ENCODE data around the gene PARL. TPM values are rescaled to one million over a fixed set of nuclear protein-coding genes. Genes with fewer than 3 reads are reported as not detected.
"Not testable (repeated sequence)": the region's sequence is repeated elsewhere in the genome, so short reads cannot be mapped to it uniquely, and the experiment has no call there.

Gene PARL
- total and polyA plus RNA-seq, 2 donors, result 33.5 to 49.5 TPM

GRCh38 chr3:183796372-183796771 is 88.3 kb downstream of the PARL start:
- H3K4me3 ChIP-seq (ENCODE audit: low read depth, low read length), result no peak overlapping the region
- 96% methylated on average over 6 of the region's 6 CpGs for WGBS
- no peak overlapping the region for H3K27ac ChIP-seq (ENCODE audit: low read depth)
- no peak for DNase-seq (ENCODE audit: extremely low spot score)
- H3K4me1 ChIP-seq (ENCODE audit: insufficient read depth), result peaks cover 1% of the 10 kb centered on the region
- H3K36me3 ChIP-seq (ENCODE audit: insufficient read depth), result peaks cover 10% of the 10 kb centered on the region

DNA sequence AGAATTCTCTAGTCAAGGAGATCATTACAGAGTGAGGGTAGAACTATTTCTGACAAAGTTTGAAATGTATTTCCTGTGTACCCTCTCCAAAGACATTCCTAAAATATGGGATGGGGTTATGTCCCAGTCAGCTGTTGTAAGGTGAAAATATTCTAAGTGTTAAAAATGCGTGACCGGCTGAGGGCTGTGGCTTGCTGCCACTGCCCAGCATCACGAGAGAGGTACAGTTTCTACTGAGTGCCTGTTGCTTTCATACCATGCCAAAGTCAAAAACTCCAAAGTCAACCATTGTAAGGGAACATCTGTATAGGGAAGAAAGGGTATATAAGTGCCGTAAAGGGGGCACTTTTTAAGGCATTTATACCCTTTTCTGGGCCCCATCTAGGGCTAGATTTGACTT is 90.2 kb downstream of the PARL start:
- peaks cover 1% of the 10 kb centered on the region for H3K4me1 ChIP-seq (ENCODE audit: insufficient read depth)
- no peak overlapping the region for H3K4me3 ChIP-seq (ENCODE audit: low read depth, low read length)
- H3K27ac ChIP-seq (ENCODE audit: low read depth), result no peak overlapping the region
- no peak for DNase-seq (ENCODE audit: extremely low spot score)
- WGBS, result 91% methylated on average over 4 of the region's 4 CpGs
- H3K36me3 ChIP-seq (ENCODE audit: insufficient read depth), result peaks cover 4% of the 10 kb centered on the region

- Histone ChIP-seq H3K27ac (ENCODE audit: low read depth) (no peak overlapping the region), H3K4me3 (ENCODE audit: low read depth, low read length) (no peak overlapping the region), H3K4me1 (ENCODE audit: insufficient read depth) (peaks cover 1% of the 10 kb centered on the region), H3K36me3 (ENCODE audit: insufficient read depth) (no peaks in the 10 kb centered on the region)
- DNase-seq (ENCODE audit: extremely low spot score), result no peak
- WGBS, result 90% methylated on average over 6 of the region's 6 CpGs
These were observed 91.7 kb downstream of the PARL start for GRCh38 chr3:183792976-183793375.

GRCh38 chr3:183790700-183791099 is 94.0 kb downstream of the PARL start:
- DNase-seq (ENCODE audit: extremely low spot score), result no peak
- Histone ChIP-seq H3K4me3 (ENCODE audit: low read depth, low read length) (no peak overlapping the region), H3K4me1 (ENCODE audit: insufficient read depth) (peaks cover 1% of the 10 kb centered on the region), H3K36me3 (ENCODE audit: insufficient read depth) (peaks cover 8% of the 10 kb centered on the region), H3K27ac (ENCODE audit: low read depth) (no peak overlapping the region)
- 95% methylated on average over 16 of the region's 16 CpGs for WGBS

DNA sequence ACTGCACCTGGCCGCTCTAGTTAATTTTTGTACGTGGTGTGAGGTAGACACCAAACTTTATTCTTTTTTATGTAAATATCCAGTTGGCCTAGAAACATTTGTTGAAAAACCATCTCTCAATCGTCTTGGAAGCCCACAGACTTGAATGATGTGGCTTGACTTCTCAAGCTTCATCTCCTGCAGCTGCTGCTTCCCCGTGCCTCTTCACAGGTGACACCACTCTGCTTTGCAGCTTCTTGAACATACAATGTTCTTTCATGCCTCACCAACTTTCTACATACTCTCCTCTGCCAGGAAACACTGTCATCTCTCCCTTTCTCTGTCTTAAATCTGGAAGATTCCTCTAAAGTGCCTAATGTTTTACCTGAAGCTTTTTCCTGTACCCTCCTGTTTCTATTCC is 94.9 kb downstream of the PARL start:
- Histone ChIP-seq H3K4me1 (ENCODE audit: insufficient read depth) (peaks cover 1% of the 10 kb centered on the region), H3K36me3 (ENCODE audit: insufficient read depth) (peaks cover 8% of the 10 kb centered on the region), H3K27ac (ENCODE audit: low read depth) (no peak overlapping the region), H3K4me3 (ENCODE audit: low read depth, low read length) (no peak overlapping the region)
- DNase-seq (ENCODE audit: extremely low spot score), result no peak
- WGBS, result 93% methylated on average over 4 of the region's 4 CpGs

- H3K36me3 ChIP-seq (ENCODE audit: insufficient read depth), result peaks cover 12% of the 10 kb centered on the region
- not testable (repeated sequence) for H3K27ac ChIP-seq (ENCODE audit: low read depth); H3K4me3 ChIP-seq (ENCODE audit: low read depth, low read length); H3K4me1 ChIP-seq (ENCODE audit: insufficient read depth); DNase-seq (ENCODE audit: extremely low spot score)
- WGBS, result 90% methylated on average over 10 of the region's 10 CpGs
These were observed 100.2 kb downstream of the PARL start for GRCh38 chr3:183784503-183784902.

GRCh38 chr3:183782576-183783276 is 102.0 kb downstream of the PARL start:
- 86% methylated on average over 7 of the region's 7 CpGs for WGBS
- no peak for DNase-seq (ENCODE audit: extremely low spot score)
- Histone ChIP-seq H3K27ac (ENCODE audit: low read depth) (no peak overlapping the region), H3K36me3 (ENCODE audit: insufficient read depth) (peaks cover 12% of the 10 kb centered on the region), H3K4me3 (ENCODE audit: low read depth, low read length) (no peak overlapping the region), H3K4me1 (ENCODE audit: insufficient read depth) (no peaks in the 10 kb centered on the region)

DNA sequence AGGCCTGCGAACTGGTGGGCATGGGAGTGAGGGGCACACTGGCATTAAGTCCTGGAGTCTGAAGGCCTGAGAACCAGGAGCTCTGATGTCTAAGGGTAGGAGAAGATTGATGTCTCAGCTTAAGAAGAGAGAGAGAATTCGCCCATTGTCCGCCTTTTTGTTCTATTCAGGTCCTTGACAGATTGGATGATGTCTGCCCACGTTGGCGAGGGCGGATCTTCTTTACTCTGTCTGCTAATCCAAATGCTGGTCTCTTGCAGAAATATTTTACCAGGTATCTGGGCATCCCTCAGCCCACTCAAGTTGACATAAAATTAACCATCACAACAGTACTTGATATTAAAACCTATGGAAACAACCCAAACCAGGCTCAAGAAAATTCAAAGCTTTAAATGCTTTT is 103.4 kb downstream of the PARL start:
- Histone ChIP-seq H3K36me3 (ENCODE audit: insufficient read depth) (peaks cover 7% of the 10 kb centered on the region), H3K27ac (ENCODE audit: low read depth) (no peak overlapping the region), H3K4me1 (ENCODE audit: insufficient read depth) (no peaks in the 10 kb centered on the region), H3K4me3 (ENCODE audit: low read depth, low read length) (no peak overlapping the region)
- 96% methylated on average over 6 of the region's 6 CpGs for WGBS
- no peak for DNase-seq (ENCODE audit: extremely low spot score)

DNA sequence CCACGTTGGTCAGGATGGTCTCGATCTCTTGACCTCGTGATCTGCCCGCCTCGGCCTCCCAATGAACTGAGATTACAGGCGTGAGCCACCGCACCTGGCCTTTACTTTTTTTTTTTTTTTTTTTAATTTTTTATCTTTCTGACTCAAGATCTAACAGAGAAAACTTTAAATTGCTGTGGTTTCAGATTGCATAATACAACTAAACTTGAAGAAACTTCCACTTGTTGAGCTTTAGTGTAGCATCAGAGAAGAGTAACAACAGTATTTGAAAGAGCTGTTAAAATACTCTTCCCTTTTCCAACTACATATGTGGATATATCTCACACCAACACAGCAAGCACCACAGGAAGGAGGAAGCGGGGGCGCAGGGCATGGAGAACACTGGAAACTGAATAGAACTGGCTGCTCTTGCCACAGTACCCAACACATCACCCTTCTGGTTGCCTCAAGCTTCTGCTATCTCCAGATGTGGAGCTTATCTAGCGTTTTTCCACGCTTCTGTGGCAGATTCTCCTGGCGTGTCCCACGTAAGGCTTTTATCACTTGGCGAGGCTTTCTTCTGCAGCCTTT is 104.7 kb downstream of the PARL start:
- H3K4me3 ChIP-seq (ENCODE audit: low read depth, low read length), result no peak overlapping the region
- H3K4me1 ChIP-seq (ENCODE audit: insufficient read depth), result no peaks in the 10 kb centered on the region
- 87% methylated on average over 14 of the region's 14 CpGs for WGBS
- H3K36me3 ChIP-seq (ENCODE audit: insufficient read depth), result peaks cover 4% of the 10 kb centered on the region
- no peak for DNase-seq (ENCODE audit: extremely low spot score)
- no peak overlapping the region for H3K27ac ChIP-seq (ENCODE audit: low read depth)

Small RNAs within 50 kb of the gene (small RNA-seq; reads per million reads assigned to genes)
- not detected for gene MIR4448

Other genes with a start within 250 kb of the PARL start
- 111 TPM for gene KLHL24, start 249.3 kb downstream of the PARL start, total RNA-seq
- 16.2 TPM for gene KLHL24, start 249.3 kb downstream of the PARL start, polyA plus RNA-seq
- 41.1 TPM for gene YEATS2, start 187.1 kb downstream of the PARL start, total RNA-seq
- 13.4 TPM for gene YEATS2, start 187.1 kb downstream of the PARL start, polyA plus RNA-seq
- 2.0 TPM for gene MAP6D1, start 59.3 kb downstream of the PARL start, total RNA-seq
- 1.2 TPM for gene MAP6D1, start 59.3 kb downstream of the PARL start, polyA plus RNA-seq
- gene ABCC5, start 133.0 kb upstream of the PARL start, total RNA-seq, result 47.5 TPM
- 22.3 TPM for gene ABCC5, start 133.0 kb upstream of the PARL start, polyA plus RNA-seq
- not detected for gene HTR3D, start 146.9 kb upstream of the PARL start, total RNA-seq
- not detected for gene HTR3D, start 146.9 kb upstream of the PARL start, polyA plus RNA-seq
- gene HTR3C, start 168.2 kb upstream of the PARL start, total RNA-seq, result not detected
- 0.04 TPM for gene HTR3C, start 168.2 kb upstream of the PARL start, polyA plus RNA-seq
- gene HTR3E, start 212.2 kb upstream of the PARL start, total RNA-seq, result not detected
- not detected for gene HTR3E, start 212.2 kb upstream of the PARL start, polyA plus RNA-seq